Nephron (organoid): ENCODE results near the gene DDHD1.
A peak's percentile ranks its signal among the peaks of the same experiment; 100 is the strongest.
"Not testable (repeated sequence)": the region's sequence is repeated elsewhere in the genome, so short reads cannot be mapped to it uniquely, and the experiment has no call there.

Experiments
- H3K27ac Mint-ChIP-seq, 3 experiments: 2 replicates each; pipeline ENCODE4 v1.8.0; 2020; ENCODE audit warnings: mixed read lengths in 3 of 3, mild to moderate bottlenecking in 2 of 3, moderate library complexity in 1 of 3
- H3K27me3 Mint-ChIP-seq: 2 replicates; pipeline ENCODE4 v1.8.0; 2021; ENCODE audit warnings: low read depth, mild to moderate bottlenecking, moderate library complexity, mixed read lengths
- H3K36me3 Mint-ChIP-seq: 2 replicates; pipeline ENCODE4 v1.8.0; 2020; ENCODE audit warnings: low read depth, mixed read lengths
- H3K4me1 Mint-ChIP-seq: 2 replicates; pipeline ENCODE4 v1.8.0; 2020; ENCODE audit warnings: mixed read lengths
- H3K4me3 Mint-ChIP-seq, 3 experiments: 2 replicates each; pipeline ENCODE4 v1.8.0; 2020; ENCODE audit warnings: mild to moderate bottlenecking in 3 of 3, mixed read lengths in 3 of 3, moderate library complexity in 2 of 3
- H3K9me3 Mint-ChIP-seq: 2 replicates; pipeline ENCODE4 v1.8.0; 2020; ENCODE audit warnings: mixed read lengths
- CTCF ChIP-seq, 3 experiments: fragments of 200-600 bp; sonication (generic); IDR thresholded peaks; one replicate each; pipeline ENCODE4 v1.5.0; 2021; ENCODE audit warnings: antibody characterized with exemption in 3 of 3; ENCODE audit not compliant: unreplicated experiment in 3 of 3

DDHD1 gene

GRCh38 chr14:53108292-53109104, 44.6 kb downstream of the DDHD1 start:
- Mint-ChIP-seq H3K4me3 (peak overlapping the region in 1 of 3 experiments; percentile 3), H3K4me1 (peaks cover 4% of the 10 kb centered on the region), H3K9me3 (peaks cover 9% of the 10 kb centered on the region), H3K27ac (no peak overlapping the region), H3K36me3 (peaks cover 8% of the 10 kb centered on the region), H3K27me3 (no peaks in the 10 kb centered on the region)
- no peak for TF ChIP-seq CTCF (IDR thresholded peaks at IDR 0.05; ENCODE audit: unreplicated experiment in 3 of 3)

GRCh38 chr14:53106768-53107167, 46.4 kb downstream of the DDHD1 start:
- no peak overlapping the region for H3K27ac Mint-ChIP-seq
- no peaks in the 10 kb centered on the region for H3K27me3 Mint-ChIP-seq

GRCh38 chr14:53103636-53104340, 49.3 kb downstream of the DDHD1 start:
- H3K36me3 Mint-ChIP-seq: peaks cover 16% of the 10 kb centered on the region
- H3K9me3 Mint-ChIP-seq: peaks cover 9% of the 10 kb centered on the region
- no peak for TF ChIP-seq CTCF (IDR thresholded peaks at IDR 0.05; ENCODE audit: unreplicated experiment in 3 of 3)
- H3K27me3 Mint-ChIP-seq: no peaks in the 10 kb centered on the region
- no peak overlapping the region for H3K4me3 Mint-ChIP-seq
- no peak overlapping the region for H3K27ac Mint-ChIP-seq
- peaks cover 3% of the 10 kb centered on the region for H3K4me1 Mint-ChIP-seq

More at GRCh38 chr14:53106768-53107167, 46.4 kb downstream of the DDHD1 start:
- peaks cover 17% of the 10 kb centered on the region for H3K36me3 Mint-ChIP-seq
- no peak overlapping the region for H3K4me3 Mint-ChIP-seq
- H3K4me1 Mint-ChIP-seq: peaks cover 4% of the 10 kb centered on the region
- peaks cover 9% of the 10 kb centered on the region for H3K9me3 Mint-ChIP-seq
- TF ChIP-seq CTCF (IDR thresholded peaks at IDR 0.05; ENCODE audit: unreplicated experiment in 3 of 3): no peak

GRCh38 chr14:53093206-53093605, 59.9 kb downstream of the DDHD1 start:
- no peak for TF ChIP-seq CTCF (IDR thresholded peaks at IDR 0.05; ENCODE audit: unreplicated experiment in 3 of 3)
- Mint-ChIP-seq H3K4me3 (no peak overlapping the region), H3K36me3 (peaks cover 46% of the 10 kb centered on the region), H3K4me1 (no peaks in the 10 kb centered on the region), H3K27me3 (no peaks in the 10 kb centered on the region), H3K9me3 (peaks cover 14% of the 10 kb centered on the region), H3K27ac (no peak overlapping the region)

GRCh38 chr14:53090853-53091252, 62.3 kb downstream of the DDHD1 start:
- no peak for TF ChIP-seq CTCF (IDR thresholded peaks at IDR 0.05; ENCODE audit: unreplicated experiment in 3 of 3)
- H3K27me3 Mint-ChIP-seq: no peaks in the 10 kb centered on the region
- H3K36me3 Mint-ChIP-seq: peaks cover 64% of the 10 kb centered on the region
- H3K9me3 Mint-ChIP-seq: peaks cover 26% of the 10 kb centered on the region
- no peaks in the 10 kb centered on the region for H3K4me1 Mint-ChIP-seq
- no peak overlapping the region for H3K27ac Mint-ChIP-seq
- H3K4me3 Mint-ChIP-seq: no peak overlapping the region

- Mint-ChIP-seq H3K9me3 (peaks cover 28% of the 10 kb centered on the region), H3K36me3 (peaks cover 61% of the 10 kb centered on the region)
- H3K27ac Mint-ChIP-seq, H3K4me3 Mint-ChIP-seq, H3K27me3 Mint-ChIP-seq, H3K4me1 Mint-ChIP-seq: not testable (repeated sequence)
Observed at GRCh38 chr14:53084954-53085353, 68.2 kb downstream of the DDHD1 start.
